Effector CD4-positive, alpha-beta T cell (primary cell): Measurements from ENCODE around the gene TET3.

Experiments used
- DNase-seq: peaks from one replicate; pipeline ENCODE4 v3.0.0-alpha.2; 2020

Gene TET3

GRCh38 chr2:74007121-74007520 lies 22.4 kb downstream of the TET3 start:
- DNase-seq: no peak

- DNase-seq: no peak
Measured at GRCh38 chr2:74007711-74008110, 23.0 kb downstream of the TET3 start.

- DNase-seq: no peak
Measured at GRCh38 chr2:74008761-74009395, 24.2 kb downstream of the TET3 start.

GRCh38 chr2:74009577-74009976 lies 24.9 kb downstream of the TET3 start:
- no peak for DNase-seq

GRCh38 chr2:74010087-74010541 lies 25.4 kb downstream of the TET3 start:
- DNase-seq: no peak

GRCh38 chr2:74011246-74011645 lies 26.5 kb downstream of the TET3 start:
- DNase-seq: no peak

- no peak for DNase-seq
Measured at GRCh38 chr2:74014813-74015212, 30.1 kb downstream of the TET3 start.

- no peak for DNase-seq
Measured at GRCh38 chr2:74017223-74017622, 32.5 kb downstream of the TET3 start.

- DNase-seq: no peak
Measured at GRCh38 chr2:74019516-74019915, 34.8 kb downstream of the TET3 start.

GRCh38 chr2:74020702-74021406 lies 36.1 kb downstream of the TET3 start:
- DNase-seq: no peak

GRCh38 chr2:74021407-74021755 lies 36.7 kb downstream of the TET3 start:
- DNase-seq: no peak

- no peak for DNase-seq
Measured at GRCh38 chr2:74024216-74024615, 39.5 kb downstream of the TET3 start.

GRCh38 chr2:74025971-74026612 lies 41.4 kb downstream of the TET3 start:
- no peak for DNase-seq

GRCh38 chr2:74026687-74027241 lies 42.1 kb downstream of the TET3 start:
- DNase-seq: no peak

GRCh38 chr2:74027496-74027895 lies 42.8 kb downstream of the TET3 start:
- DNase-seq: no peak

GRCh38 chr2:74028290-74028689 lies 43.6 kb downstream of the TET3 start:
- no peak for DNase-seq

GRCh38 chr2:74028741-74029140 lies 44.0 kb downstream of the TET3 start:
- no peak for DNase-seq

GRCh38 chr2:74029714-74030397 lies 45.1 kb downstream of the TET3 start:
- no peak for DNase-seq

GRCh38 chr2:74031221-74031620 lies 46.5 kb downstream of the TET3 start:
- no peak for DNase-seq

GRCh38 chr2:74031959-74032287 lies 47.2 kb downstream of the TET3 start:
- no peak for DNase-seq

- no peak for DNase-seq
Measured at GRCh38 chr2:74033375-74033774, 48.7 kb downstream of the TET3 start.
